NCI-H1105 treated with DMSO at 0.1 percent for 48 hours (cell line): ENCODE measurements around the gene CASQ2.

Experiments used
- DNase-seq: peaks from one replicate; lab custom pipeline; 2025; lab: John Stamatoyannopoulos, UW

Gene CASQ2

DNA sequence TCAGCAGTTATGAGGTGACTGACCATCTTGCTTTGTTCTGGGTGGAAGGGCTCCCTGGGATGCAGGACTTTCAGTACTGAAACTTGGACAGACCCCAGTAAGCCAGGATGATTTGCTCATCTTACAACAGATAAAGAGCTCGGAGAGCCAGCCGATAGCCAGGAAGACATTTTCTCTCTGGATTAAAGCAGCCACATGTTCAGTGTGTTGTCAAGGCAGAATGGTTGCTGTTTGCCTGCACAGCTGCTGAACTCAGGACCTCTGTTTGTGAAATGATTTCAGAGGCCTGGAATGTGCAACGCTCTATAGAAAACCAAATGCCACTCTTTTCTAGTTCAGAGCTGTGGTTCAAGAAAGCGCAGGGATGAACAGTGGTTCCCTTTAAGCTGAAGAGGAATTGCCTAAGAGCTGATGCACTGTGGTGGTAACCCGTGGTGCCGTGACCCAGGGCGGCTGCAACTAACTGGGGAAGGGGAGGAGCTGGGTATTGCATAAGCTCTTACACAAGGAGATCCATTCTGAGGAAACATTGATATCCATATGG is 40.7 kb downstream of the CASQ2 start:
- no peak for DNase-seq

DNA sequence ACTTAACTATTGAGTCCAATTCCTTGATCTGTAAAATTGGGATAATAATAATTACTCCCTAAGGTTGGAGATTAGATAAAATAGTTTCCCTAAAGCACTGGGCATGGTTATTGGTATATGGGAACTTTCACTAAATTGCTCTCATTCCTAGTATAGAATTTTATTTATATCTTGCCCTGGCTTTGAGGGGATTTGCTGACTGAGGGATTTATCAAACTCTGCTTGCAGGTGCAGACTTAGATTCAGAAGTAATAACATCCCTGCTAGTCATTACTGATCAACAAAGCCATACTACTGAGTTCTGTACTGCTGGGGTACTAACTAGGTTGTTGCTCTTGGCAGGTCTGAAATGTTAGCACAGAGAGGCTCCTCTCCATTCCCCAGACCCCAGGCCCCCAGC is 41.9 kb downstream of the CASQ2 start:
- no peak for DNase-seq

DNA sequence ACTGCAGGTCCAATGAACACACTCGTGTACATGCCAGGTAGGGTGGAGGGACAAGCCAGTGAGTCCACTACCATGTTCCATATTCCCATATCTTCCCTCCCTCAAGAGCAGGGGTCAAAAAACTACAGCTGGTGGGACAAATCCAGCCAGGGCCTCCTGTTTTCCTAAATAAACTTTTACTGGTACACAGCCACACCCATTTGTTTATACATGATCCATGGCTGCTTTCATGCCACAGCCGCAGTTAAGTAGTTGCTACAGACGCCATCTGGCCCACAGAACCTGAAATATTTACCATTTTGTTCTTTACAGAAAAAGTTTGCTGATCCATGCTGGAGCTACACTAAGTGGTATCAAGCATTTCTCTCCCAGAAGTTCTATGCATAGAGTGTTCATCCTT is 42.4 kb downstream of the CASQ2 start:
- no peak for DNase-seq

DNA sequence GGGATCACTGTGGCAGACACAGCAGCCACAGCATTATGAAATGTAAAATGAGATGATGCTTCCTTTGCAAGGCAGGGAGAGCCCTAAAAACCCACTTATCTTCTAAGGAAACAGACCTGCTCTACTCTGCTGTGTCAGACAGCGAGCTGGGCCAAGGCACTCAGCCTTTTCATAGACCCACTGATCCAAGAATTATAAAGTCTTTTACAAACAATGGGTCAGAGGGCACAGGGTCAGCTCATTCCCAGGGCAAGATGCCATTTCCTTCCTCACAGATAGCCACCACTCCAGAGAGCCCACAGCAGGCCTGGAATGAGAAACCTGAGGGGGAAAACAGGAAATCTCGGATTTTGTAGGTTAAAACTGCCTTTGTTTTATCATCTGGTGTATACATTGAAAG is 42.9 kb downstream of the CASQ2 start:
- no peak for DNase-seq

DNA sequence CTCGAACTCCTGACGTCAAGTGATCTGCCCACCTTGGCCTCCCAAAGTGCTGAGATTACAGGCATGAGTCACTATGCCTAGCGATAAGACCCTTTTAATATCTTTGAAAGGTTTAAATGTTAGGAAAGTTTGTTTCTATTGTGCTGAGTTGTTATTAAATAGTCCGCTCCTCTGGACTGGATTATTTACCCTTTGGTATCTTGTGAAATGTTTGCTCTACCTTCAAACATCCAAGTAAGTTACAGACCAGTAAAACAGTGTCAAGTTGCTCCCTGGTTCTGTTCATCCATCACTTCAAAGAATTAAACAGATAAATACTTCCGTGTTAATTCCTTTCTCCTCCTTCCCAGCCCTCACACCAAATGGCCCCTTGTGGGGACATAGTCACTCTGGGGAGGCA is 44.8 kb downstream of the CASQ2 start:
- DNase-seq = no peak

DNA sequence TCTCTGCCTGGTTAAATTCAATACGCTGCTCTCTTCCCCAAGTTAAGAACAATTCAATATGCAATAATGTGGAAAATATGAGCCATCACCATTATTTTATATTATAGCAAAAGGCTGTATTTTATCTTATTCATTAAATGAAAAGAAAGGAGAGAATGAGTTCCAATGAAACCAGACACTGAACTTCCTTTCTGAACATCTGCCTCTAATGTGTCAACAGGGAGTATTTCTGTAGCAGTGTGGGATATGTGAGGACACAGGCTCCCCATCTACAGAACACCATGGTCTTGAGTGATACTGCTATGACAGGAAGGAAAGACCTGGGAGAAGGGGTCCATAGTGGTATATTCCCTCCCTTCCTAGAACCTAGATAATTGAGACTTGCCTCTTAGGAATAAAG is 46.3 kb downstream of the CASQ2 start:
- DNase-seq = no peak

DNA sequence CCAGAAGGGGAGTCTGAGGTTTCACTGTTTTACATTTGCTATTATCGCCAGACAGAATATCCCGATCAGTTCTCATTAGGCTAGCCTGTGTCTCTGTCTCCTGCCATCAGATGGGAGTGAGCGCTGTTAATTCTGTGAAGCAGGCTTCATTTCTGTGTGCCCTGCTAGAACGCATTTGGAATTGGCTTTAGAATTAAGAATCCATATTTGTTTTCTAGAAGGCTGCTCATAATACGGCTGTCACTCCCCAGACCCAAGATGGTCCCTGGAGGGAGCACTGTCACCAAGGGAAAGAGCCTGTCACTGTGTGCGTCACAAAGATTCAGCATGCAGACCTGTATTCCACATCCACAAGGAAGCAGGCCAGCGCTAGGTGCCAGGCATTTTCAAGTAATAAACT is 49.2 kb downstream of the CASQ2 start:
- no peak for DNase-seq

DNA sequence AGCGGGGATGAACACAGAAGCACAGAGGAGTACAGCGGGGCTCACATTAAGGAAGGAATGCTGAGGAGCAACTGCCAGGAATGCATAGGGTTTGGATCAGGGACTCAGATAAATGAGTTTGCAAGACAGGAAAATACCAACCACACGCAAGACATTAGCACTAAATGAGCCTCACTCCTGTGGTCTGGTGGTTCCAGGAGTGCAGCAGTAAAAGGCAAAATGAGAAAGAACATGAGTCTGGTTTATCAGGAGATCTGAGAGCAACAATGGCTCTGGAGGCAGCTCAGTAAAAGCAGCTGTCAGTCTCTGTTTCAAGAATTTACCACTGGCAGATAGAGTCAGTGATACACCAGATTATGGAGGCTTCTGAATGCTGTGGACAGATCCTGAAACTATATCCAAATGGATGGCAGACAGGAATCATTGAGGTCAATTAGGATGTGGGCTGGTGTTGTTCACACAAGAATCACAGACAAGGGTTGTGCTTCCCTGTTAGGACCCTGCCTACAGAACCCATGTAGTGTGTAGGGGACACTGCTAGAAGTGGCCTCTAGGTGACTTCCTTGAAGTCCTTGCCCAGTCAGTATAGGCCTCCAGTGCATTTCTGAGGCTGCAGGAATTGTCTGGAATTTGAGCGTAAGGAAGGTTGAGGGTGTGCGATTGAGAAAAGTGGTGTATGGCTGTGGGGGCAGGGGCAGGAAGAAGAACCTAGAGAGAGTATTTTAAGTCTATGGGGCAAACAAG is 50.3 kb downstream of the CASQ2 start:
- no peak for DNase-seq

DNA sequence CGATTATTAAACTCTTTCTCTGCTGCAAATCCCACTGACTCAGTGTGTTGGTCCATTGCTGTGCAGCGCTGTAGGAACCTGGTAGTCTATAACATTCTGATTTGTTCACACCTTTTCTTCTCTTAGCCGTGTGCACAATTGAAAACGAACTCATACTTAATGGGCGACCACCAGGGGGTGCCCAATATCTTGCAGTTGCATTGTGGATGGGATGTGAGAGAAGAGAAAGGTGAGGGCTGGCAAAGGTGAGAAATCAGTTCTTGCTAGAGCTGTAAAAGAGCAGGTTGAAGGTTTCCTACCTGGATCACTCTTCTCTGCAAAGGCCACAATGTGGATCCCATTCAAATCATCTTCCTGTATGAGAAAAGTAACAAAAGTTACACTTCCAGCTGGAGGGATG is 51.0 kb downstream of the CASQ2 start:
- peak; percentile 46 for DNase-seq

DNA sequence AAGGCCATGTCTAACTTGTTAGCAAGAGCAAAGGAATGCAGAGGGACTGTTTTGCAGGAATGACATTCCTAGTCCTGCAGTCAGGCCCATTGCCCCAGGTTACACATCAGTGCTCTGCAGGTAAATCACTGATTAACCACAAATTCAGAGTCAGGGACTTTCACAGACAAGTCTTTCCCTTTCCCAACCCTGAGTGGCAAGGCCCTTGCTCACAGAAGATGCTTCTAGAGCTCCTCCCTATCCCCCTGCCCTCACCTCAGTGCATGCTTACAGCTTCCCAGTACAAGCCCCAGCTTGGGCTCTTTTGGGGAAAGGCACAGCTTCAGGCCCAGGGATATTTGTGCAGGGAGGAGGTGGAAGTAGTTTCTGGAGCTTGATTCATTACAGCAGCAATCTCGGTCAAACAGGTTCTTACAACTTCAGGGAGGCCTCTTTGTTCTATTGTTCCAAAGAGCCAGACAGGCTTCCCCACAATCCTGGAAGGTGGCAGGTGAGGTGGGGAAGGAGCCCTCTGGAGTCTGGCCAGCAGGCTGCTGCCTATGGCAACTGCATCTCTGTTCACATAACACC is 53.9 kb downstream of the CASQ2 start:
- peak; percentile 77 for DNase-seq

DNA sequence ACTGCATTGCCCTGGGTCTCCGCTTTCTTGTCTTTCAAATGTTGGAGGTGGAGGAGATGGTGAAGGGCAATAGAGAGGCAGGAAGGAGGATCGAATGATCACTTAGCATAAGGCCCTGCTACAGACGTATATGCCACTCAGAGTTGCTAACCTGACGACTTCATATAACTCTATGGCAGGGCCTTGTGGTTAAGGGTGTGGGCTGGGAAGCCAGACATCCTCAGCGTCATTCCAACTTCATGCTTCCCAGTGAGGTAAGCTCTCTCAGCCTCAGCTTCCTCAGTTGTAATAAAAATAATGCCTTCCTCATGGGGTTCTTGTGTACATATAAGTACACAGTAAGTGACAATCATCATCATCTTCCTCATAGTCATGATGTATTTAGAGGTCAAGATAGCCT is 54.6 kb downstream of the CASQ2 start:
- no peak for DNase-seq

DNA sequence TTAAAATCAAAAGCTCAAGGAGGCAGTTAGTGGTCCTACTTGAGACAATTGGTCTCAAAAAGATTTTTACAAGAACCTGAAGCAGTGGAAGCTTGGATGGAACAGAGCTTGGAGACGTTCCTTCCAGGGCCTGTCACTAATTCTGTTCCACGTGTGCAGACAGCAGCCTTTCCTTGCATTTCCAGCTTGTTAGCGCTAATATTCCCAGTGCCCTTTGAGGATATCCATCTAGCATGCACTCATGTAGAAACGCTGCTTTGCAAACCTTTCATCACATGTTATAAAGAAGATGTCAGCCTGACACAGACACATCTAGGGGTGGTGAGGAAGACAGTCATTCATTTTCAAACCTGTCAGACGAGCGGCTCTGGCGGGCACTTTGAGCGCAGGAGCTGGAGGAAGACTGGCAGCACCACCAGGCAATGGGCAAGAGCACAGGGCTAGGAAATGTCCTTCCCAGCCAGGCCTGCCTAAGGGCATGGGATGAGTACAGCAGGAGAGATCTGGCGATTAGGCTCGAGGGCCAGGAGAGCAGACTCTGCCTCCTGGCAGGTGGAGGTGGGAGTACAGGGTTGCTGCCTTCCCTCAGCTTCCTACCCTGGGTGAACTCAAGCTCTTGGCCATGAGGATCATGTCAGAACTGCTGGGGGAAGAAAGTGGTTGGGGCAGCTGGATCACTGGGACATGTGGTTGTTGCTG is 55.5 kb downstream of the CASQ2 start:
- no peak for DNase-seq

DNA sequence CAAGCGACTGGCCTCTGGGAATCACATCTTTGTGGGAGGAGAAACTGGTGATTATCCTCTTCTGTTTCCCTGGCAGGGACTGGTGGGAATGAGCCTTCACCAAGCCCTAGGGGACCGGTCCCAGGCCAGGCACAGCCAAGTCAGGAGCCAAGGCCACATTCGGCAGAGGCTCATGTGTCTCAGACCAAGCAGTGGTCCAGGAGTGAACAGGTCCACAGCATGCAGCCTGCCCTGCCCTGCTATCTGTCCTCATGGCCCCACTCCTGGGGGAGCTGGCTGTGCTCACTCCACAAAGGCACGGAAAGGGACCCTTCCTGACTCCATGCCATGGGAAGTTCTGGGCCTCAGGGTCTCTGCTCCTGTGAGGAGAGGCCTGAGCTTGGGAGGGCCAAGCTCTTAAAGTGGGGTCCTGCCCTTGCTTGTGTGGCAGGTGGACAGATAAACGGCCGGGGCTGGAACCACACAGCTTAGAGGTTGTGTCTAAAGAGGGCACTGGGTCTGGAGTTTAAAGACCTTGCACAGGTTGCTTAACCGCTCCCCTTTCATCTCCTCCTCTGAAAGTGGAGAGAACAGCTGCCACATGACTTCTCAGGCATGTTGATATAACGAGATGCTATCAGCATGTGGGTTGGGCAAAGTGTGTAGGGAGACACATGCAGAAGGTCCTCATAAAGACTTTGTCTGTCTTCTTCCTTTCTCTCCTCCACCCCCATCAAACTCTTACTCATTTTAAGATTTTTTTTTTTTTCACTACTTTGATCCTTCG is 57.5 kb downstream of the CASQ2 start:
- DNase-seq = no peak

DNA sequence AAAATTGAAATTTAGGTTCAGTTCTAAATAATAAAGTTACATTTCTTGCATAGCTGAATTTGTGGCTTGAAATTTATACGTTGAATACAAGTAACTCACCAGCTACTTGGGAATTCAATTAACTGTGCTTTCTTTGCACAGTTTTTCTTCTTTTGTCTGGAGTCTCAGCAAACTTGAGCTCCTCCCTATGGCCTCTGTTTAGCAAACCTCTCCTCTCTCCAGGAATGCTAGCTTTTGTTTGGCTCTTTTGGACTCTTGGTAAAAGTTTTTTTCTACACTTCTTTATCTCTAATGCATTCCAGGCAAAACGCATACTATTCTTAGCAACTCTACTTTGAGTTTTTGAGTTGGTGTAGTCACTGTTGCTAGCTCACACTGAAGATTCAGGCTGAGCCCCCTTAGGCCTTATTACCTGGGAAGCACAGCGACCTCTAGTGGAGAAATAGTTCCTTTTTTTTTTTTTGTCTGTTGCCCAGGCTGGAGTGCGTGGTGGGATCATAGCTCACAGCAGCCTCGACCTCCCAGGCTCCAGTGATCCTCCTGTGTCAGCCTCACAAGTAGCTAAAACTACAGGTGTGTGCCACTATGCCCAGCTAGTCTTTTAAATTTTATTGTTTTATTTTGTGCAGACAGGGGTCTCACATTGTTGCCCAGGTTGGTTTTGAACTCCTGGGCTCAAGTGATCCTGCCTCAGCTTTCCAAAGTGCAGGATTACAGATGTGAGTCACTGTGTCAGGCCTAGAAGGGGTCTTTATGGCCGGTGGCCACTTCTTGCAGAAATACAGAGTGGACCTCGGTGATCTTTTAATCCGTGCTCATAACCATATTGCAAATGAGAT is 61.7 kb downstream of the CASQ2 start:
- peak; percentile 57 for DNase-seq

DNA sequence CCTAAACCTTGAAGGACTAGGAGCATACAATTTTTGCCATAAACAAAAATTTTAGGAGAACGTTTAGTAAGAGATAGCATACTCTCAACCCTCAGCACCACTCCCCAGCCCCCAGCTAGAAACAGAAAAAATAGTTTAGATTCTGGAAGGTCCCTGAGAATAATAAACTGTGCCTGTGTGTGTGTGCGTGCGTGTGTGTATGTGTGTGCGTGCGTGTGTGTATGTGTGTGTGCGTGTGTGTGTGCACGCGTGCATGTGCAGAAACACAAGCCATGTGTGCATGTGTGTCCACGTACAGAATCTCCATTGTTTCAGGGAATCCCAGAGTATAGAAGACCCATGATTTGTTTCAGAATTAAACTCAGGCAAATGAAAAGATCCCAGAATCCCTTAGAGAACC is 62.6 kb downstream of the CASQ2 start:
- DNase-seq = no peak

DNA sequence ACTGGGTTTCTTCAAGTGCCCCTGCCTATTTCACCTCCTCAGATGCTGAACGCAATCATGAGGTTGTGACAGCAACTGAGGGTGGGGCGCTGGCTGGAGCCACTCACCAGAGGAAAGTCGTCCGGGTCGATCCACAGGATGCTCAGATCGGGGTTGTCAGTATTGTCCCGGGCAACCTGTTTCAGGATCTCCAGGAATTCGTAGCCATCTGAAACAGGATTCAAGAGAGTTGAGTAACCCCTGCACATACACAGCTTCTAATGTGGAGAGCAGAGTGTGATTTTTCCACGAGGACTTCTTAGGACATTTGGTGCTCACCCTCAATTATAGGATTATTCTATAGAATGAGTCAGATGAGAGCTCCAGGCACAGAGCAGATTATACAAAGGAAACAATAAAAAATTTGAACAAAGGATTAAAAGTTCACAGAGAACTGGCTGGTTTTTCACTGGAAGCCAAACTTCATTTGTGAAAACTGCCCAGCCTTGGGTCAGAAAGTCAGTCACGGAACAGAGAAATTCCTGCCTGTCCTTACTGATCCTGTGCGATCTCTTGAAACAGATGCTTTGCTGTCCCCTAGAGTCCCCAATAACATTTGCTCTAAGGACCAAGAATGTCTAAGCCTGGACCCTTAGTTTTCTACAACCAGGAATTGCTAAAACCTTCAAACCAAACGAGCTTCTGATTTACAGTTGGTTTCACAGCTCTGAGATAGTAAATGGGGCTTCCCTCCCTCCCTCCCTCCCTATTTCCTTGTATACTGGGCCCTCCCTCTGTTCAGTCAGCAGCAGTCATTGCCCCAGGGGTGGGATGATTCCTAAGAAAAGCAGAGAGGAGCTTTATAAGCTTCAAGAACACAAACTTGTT is 63.2 kb downstream of the CASQ2 start:
- DNase-seq = no peak

DNA sequence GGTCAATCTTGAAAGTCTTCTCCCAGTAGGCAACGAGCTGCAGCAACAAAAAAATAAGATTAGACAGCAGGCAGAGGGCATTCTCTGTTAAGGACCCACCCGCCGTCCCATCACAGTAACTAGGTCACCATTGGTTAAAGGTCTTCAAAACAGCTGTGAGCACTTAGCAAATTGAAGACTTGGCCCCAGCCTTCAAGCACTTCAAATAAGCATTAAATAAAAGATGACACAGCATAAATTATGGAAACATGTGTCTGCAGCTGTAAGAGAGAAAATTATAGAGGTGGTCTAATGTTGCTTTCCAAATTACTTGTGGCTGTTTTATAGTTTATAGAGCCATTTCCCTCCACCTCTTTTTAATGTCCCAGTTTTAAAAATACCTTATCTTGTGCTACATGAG is 65.6 kb downstream of the CASQ2 start:
- DNase-seq = peak; percentile 25

DNA sequence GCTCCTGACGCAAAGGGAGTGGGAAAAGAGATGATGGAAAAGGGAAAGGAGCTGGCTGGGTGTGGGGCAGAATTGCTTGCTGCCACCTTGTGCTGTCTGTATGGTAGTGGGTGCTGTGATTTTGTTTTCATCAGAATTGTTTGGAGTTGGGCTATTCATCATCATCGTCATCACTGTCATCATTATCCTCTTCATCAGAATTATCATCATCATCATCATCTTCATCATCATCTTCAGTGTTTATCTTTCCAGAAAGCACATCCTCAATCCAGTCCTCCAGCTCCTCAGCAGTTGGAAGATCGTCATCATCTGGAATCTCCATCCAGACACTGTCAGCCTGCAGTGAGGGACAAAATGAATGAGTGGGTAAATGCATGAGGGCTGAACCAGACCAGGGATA is 67.4 kb downstream of the CASQ2 start:
- no peak for DNase-seq

DNA sequence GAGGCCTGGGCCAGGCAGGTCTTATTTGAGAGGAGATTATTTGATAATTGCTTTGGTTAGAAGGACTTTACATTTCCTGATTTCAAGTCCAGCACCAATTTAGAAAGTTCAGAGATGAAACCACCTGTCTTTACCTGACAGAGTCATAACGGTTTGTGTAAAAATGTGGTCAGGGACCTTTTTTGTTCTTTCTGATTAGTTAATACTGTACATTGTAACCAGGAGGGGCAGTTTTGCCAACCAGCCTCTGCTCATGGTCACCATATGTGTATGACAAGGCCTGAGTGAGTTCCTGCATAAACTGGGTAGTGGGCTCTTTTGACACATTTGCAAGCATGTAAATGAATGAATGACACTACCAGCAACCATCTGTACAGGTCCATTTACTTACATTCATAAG is 70.9 kb downstream of the CASQ2 start:
- no peak for DNase-seq

DNA sequence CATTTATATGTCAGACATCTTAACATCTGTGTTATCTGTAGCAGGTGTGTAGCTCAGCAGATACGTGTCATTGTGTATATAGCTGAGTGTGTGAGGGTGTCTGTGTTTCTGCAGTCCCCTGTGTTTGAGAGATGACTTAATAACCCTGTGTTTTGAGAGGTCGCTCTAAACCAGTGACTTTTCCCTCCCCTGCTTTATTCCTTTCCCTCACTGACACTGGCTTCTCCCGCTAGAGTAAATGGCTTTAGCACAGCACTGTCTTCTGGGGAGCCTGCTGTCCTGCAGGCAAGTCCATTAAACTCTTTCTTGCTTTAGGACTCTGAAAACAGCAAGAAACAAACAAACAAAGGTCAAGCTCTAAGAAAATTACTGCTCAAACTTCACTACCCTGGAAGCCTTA is 73.7 kb downstream of the CASQ2 start:
- no peak for DNase-seq

DNA sequence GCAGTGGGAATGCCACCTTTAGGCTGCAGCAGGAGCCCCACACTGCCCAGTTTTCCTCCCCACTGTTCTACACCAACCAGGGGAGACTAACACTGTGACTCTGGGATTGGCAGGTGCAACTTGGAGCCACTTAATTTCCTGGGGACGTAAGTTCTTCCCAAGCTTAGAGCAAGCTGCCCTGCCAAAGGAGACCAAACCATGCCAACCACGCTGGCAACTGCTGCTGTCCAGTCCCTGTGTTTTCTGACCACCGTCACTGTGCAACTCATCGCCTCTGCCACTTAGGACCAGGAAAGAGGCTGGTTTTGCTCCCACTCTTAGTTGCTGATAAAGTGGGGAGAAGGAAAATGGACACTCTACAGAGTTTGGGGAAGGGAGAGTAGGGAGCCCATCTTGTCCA is 76.3 kb downstream of the CASQ2 start:
- no peak for DNase-seq
